Measurements from ENCODE around the gene PLCB1.
"Not testable (repeated sequence)": the region's sequence is repeated elsewhere in the genome, so short reads cannot be mapped to it uniquely, and the experiment has no call there.

The PLCB1 gene

GRCh38 chr20:8834851-8835250 is 702.8 kb downstream of the PLCB1 start:
- DNase-seq (ENCODE audit: low read depth in 2 of 2), result no peak

- DNase-seq (ENCODE audit: low read depth in 2 of 2), result no peak
Measured at GRCh38 chr20:8837396-8837795, 705.3 kb downstream of the PLCB1 start.

GRCh38 chr20:8842525-8842924 is 710.5 kb downstream of the PLCB1 start:
- DNase-seq (ENCODE audit: low read depth in 2 of 2), result no peak

- DNase-seq (ENCODE audit: low read depth in 2 of 2), result no peak
Measured at GRCh38 chr20:8844179-8844578, 712.1 kb downstream of the PLCB1 start.

- DNase-seq (ENCODE audit: low read depth in 2 of 2), result no peak
Measured at GRCh38 chr20:8849990-8850389, 717.9 kb downstream of the PLCB1 start.

- no peak for DNase-seq (ENCODE audit: low read depth in 2 of 2)
Measured at GRCh38 chr20:8851446-8851845, 719.4 kb downstream of the PLCB1 start.

GRCh38 chr20:8851919-8852318 is 719.9 kb downstream of the PLCB1 start:
- not testable (repeated sequence) for DNase-seq (ENCODE audit: low read depth in 2 of 2)

GRCh38 chr20:8853211-8853610 is 721.1 kb downstream of the PLCB1 start:
- not testable (repeated sequence) for DNase-seq (ENCODE audit: low read depth in 2 of 2)

- DNase-seq (ENCODE audit: low read depth in 2 of 2), result no peak
Measured at GRCh38 chr20:8853805-8854338, 721.8 kb downstream of the PLCB1 start.

- no peak for DNase-seq (ENCODE audit: low read depth in 2 of 2)
Measured at GRCh38 chr20:8854571-8854970, 722.5 kb downstream of the PLCB1 start.

- DNase-seq (ENCODE audit: low read depth in 2 of 2), result no peak
Measured at GRCh38 chr20:8855315-8855714, 723.2 kb downstream of the PLCB1 start.

- DNase-seq (ENCODE audit: low read depth in 2 of 2), result no peak
Measured at GRCh38 chr20:8856668-8857067, 724.6 kb downstream of the PLCB1 start.

- DNase-seq (ENCODE audit: low read depth in 2 of 2), result no peak
Measured at GRCh38 chr20:8858181-8858787, 726.2 kb downstream of the PLCB1 start.

- no peak for DNase-seq (ENCODE audit: low read depth in 2 of 2)
Measured at GRCh38 chr20:8860011-8860495, 728.0 kb downstream of the PLCB1 start.

GRCh38 chr20:8862092-8862491 is 730.0 kb downstream of the PLCB1 start:
- no peak for DNase-seq (ENCODE audit: low read depth in 2 of 2)

GRCh38 chr20:8865636-8866035 is 733.6 kb downstream of the PLCB1 start:
- no peak for DNase-seq (ENCODE audit: low read depth in 2 of 2)

- no peak for DNase-seq (ENCODE audit: low read depth in 2 of 2)
Measured at GRCh38 chr20:8867038-8867740, 735.1 kb downstream of the PLCB1 start.

GRCh38 chr20:8870652-8871051 is 738.6 kb downstream of the PLCB1 start:
- DNase-seq (ENCODE audit: low read depth in 2 of 2), result no peak

GRCh38 chr20:8874437-8874836 is 742.4 kb downstream of the PLCB1 start:
- no peak for DNase-seq (ENCODE audit: low read depth in 2 of 2)

GRCh38 chr20:8875586-8875985 is 743.5 kb downstream of the PLCB1 start:
- no peak for DNase-seq (ENCODE audit: low read depth in 2 of 2)

GRCh38 chr20:8876366-8876765 is 744.3 kb downstream of the PLCB1 start:
- no peak for DNase-seq (ENCODE audit: low read depth in 2 of 2)

GRCh38 chr20:8877294-8877693 is 745.2 kb downstream of the PLCB1 start:
- DNase-seq (ENCODE audit: low read depth in 2 of 2), result no peak

GRCh38 chr20:8879669-8880068 is 747.6 kb downstream of the PLCB1 start:
- no peak for DNase-seq (ENCODE audit: low read depth in 2 of 2)

All from stimulated activated CD8-positive, alpha-beta memory T cell treated with anti-CD3 and anti-CD28 coated beads, Interleukin-2, amount 100 ng/mL, for 1 hour (primary cell).